Measurements from ENCODE around the gene PYHIN1.

The PYHIN1 gene

GRCh38 chr1:158996998-158997397 lies 65.6 kb downstream of the PYHIN1 start:
- intact Hi-C loops (cut with DNase I; ENCODE audit: low total_unique reads) = loop anchor here (5.0 to 10.0 kb wide), 2 partner anchors 492 to 795 kb away; no protein-coding TSS in a partner anchor
- Histone ChIP-seq H3K9me3 (no peaks in the 10 kb centered on the region), H3K36me3 (no peaks in the 10 kb centered on the region), H3K27ac (no peak overlapping the region), H3K4me1 (peaks cover 0 to 17% (median 7%) of the 10 kb centered on the region in 4 donors), H3K4me3 (no peak overlapping the region), H3K27me3 (no peaks in the 10 kb centered on the region)
- no peak for DNase-seq
- no peak for TF ChIP-seq CTCF (IDR thresholded peaks at IDR 0.05)

DNA sequence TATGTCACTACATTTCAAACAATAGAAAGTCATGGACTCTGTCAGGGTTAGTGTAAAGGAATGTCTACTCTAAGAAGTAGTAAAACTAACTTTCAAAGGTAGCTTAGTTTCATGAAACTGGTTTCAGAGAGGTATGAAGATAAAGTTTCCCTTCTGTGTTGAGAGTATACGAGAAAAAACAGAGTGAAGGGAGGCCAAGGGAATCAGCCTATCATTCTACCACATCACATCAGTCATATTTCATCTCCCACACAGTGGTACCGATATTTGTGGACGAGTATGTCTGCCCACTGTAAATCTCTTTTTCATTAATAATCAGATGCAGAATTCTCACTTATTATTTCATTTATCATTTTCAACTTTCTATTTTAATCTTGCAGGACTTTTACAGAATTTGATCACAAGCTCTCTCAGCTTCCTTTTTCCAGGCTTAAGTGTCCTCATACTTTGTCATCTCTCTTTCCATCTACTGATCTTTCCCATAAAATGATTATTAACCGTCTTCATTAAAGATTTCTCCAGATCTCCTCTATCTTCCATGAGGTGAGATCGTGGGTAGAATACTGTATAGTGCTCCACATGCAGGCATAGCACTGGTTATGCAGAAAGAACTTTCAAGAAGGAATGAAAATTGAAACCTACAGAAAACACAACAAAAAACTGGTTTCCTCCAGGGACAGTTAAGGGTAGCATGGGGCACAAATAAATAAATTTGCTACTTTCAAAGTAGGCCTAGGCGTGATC lies 66.9 kb downstream of the PYHIN1 start:
- Histone ChIP-seq H3K9me3 (no peaks in the 10 kb centered on the region), H3K27me3 (no peaks in the 10 kb centered on the region), H3K27ac (peak overlapping the region; percentile 83 to 85), H3K4me3 (peak overlapping the region; percentile 51 to 55), H3K4me1 (peaks cover 0 to 21% (median 7%) of the 10 kb centered on the region in 4 donors), H3K36me3 (no peaks in the 10 kb centered on the region)
- intact Hi-C loops (cut with DNase I; ENCODE audit: low total_unique reads) = loop anchor here (5.0 to 10.0 kb wide), 2 partner anchors 493 to 796 kb away; no protein-coding TSS in a partner anchor
- DNase-seq = no peak
- no peak for TF ChIP-seq CTCF (IDR thresholded peaks at IDR 0.05)

GRCh38 chr1:158998781-158999161 lies 67.4 kb downstream of the PYHIN1 start:
- DNase-seq = peak; percentile 67 to 78

GRCh38 chr1:158999316-159000069 lies 68.1 kb downstream of the PYHIN1 start:
- intact Hi-C loops (cut with DNase I; ENCODE audit: low total_unique reads) = loop anchor here (5.0 to 10.0 kb wide), 2 partner anchors 495 to 797 kb away; no protein-coding TSS in a partner anchor
- H3K36me3 ChIP-seq = no peaks in the 10 kb centered on the region
- peak overlapping the region; percentile 51 to 55 for H3K4me3 ChIP-seq
- H3K27me3 ChIP-seq = no peaks in the 10 kb centered on the region
- H3K4me1 ChIP-seq = peaks cover 0 to 21% (median 7%) of the 10 kb centered on the region in 4 donors
- H3K9me3 ChIP-seq = no peaks in the 10 kb centered on the region
- H3K27ac ChIP-seq = peak overlapping the region; percentile 83 to 85
- TF ChIP-seq CTCF (IDR thresholded peaks at IDR 0.05) = no peak
- peak; percentile 93 to 94 for DNase-seq

More at GRCh38 chr1:158998781-158999161, 67.4 kb downstream of the PYHIN1 start:
- Histone ChIP-seq H3K4me1 (peaks cover 0 to 21% (median 7%) of the 10 kb centered on the region in 4 donors), H3K27me3 (no peaks in the 10 kb centered on the region), H3K27ac (peak overlapping the region; percentile 83 to 85), H3K9me3 (no peaks in the 10 kb centered on the region), H3K4me3 (peak overlapping the region; percentile 51 to 55), H3K36me3 (no peaks in the 10 kb centered on the region)
- intact Hi-C loops (cut with DNase I; ENCODE audit: low total_unique reads) = loop anchor here (5.0 to 10.0 kb wide), 2 partner anchors 494 to 796 kb away; no protein-coding TSS in a partner anchor
- TF ChIP-seq CTCF (IDR thresholded peaks at IDR 0.05) = peak; percentile 88 to 94

- Histone ChIP-seq H3K4me3 (peak overlapping the region; percentile 51 to 55), H3K9me3 (no peaks in the 10 kb centered on the region), H3K4me1 (peaks cover 0 to 24% (median 7%) of the 10 kb centered on the region in 4 donors), H3K27me3 (no peaks in the 10 kb centered on the region), H3K36me3 (no peaks in the 10 kb centered on the region), H3K27ac (peak overlapping the region; percentile 83 to 85)
- no peak for DNase-seq
- TF ChIP-seq CTCF (IDR thresholded peaks at IDR 0.05) = no peak
- intact Hi-C loops (cut with DNase I; ENCODE audit: low total_unique reads) = no loop called here
Observed at GRCh38 chr1:159000070-159000409, 68.7 kb downstream of the PYHIN1 start.
